Measurements from ENCODE around the gene DTNBP1.

Gene DTNBP1

GRCh38 chr6:15533379-15534026 lies 129.3 kb downstream of the DTNBP1 start:
- DNase-seq (ENCODE audit: low read depth), result no peak

DNA sequence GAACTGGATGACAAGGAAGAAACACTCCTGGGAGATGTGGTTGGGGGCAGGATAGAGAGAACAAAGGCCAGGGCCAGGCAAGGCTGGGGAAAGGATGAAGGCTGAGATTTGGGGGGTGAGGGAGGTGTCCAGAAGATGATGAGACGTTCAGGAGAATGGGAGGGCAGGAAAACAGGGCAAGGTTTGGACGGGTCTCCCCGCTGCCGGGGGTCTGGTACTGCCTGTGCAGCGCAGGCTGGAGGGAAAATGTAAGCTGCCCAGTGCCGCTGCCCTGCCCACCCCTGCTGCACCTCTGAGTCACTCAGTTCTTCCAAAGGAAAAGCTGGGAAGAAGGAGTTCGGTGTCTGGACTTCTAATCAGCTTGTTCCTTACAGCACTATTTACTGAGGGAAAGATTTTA lies 130.9 kb downstream of the DTNBP1 start:
- no peak for DNase-seq (ENCODE audit: low read depth)

- DNase-seq (ENCODE audit: low read depth), result no peak
Observed at GRCh38 chr6:15530411-15530810, 132.4 kb downstream of the DTNBP1 start.

DNA sequence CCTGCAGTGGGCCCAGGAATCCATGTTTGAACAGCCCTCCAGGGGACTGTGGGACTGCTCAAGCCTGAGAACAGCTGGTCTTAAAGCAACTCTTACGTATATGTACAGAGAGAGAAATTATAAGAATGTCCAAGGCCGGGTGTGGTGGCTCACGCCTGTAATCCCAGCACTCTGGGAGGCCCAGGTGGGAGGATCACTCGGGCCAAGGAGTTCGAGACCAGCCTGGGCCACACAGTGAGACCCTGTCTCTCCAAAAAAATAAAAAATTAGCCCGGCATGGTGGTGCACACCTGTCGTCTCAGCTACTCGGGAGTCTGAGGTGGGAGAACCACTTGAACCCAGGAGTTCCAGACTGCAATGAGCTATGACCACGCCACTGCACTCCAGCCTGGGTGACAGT lies 134.0 kb downstream of the DTNBP1 start:
- DNase-seq (ENCODE audit: low read depth), result no peak

DNA sequence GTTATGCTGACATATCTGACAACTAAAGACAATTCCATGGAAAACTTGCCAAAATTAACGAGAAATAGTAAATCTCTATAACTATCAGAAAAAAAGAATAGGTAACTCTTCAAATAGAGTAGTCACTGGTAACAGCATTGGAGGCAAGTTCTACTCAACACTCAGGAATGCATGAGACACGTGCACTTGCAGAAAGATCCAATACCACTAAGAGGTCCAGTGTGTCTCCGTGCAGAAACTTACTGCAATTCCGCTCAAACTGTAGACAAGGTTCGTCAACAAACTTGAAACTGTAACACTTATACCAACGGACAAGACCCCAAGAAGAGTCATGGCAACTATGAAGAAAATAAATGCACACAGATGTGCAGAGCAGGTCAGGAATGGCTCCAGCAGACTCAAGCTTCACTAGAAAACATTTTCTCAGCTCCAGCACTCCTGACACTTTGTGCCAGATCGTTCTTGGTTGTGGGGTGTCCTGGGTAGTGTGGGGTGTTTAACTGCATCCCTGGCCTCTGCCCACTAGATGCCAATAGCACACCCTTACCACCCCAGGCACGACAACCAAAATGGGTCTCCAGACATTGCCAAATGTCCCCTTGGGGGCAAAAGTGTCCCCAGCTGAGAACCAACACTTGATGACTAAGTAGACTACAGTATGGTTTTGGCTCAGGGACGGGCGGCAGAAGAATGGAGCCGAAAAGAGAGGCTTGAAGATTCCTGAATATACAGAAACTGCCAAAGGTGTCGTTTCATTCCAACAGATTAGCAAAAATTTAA lies 134.8 kb downstream of the DTNBP1 start:
- no peak for DNase-seq (ENCODE audit: low read depth)

DNA sequence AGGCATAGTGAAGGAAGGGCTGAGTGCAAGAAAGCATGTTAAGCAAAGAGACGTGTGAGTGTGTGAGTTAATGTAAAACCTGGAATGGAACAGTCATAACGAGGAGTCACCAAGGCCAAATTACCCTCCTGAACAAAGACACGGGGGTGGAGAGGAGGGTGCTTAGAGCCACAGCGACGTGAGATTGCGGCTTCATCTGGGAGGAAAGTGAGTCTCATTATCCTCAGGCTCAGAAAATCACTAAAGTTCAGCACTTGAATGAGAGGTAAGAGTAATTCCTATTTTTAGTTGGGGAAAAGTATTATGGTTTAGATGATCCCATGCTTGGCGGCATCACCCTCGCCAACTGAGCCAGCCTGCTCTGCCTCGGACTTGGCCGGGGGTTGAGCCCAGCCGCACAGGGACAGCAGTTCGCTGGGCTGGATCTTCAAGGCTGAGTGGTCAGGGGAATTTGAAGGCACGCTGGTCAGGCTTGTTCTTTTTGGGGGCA lies 136.6 kb downstream of the DTNBP1 start:
- no peak for DNase-seq (ENCODE audit: low read depth)

- DNase-seq (ENCODE audit: low read depth), result no peak
Observed at GRCh38 chr6:15524861-15525401, 137.9 kb downstream of the DTNBP1 start.

- DNase-seq (ENCODE audit: low read depth), result no peak
Observed at GRCh38 chr6:15523679-15524630, 138.9 kb downstream of the DTNBP1 start.

DNA sequence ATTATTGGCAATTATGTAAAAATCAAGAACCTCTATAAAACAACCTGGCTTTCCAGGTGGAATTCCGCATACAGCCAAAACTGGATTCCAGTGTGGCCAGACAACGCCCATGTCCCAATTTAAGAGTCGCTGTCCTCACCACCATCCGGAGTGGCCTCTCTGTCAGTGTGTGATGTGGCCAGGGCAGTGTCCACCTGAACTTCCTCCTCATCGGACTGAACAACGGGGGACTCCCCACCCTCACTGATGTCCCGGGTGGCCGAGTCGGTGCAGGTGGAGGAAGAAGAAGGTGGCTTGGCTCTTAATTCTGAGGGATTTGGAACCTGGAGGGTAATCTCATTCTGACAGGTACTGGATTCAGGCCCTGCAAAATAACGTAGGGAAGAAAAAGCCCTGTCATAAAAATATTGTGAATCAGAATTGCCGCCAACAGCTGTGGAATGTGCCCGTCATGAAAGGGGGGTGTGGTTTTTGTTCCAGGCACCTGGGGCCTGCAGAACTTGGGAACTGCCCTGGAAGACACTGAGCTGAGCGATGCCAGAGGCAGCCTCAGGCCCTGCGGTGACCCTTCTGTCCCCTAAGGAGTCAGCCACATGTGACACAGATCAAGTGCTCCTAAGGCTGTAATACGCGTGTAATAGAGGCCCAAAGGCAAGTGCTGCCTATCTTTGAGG lies 139.8 kb downstream of the DTNBP1 start:
- no peak for DNase-seq (ENCODE audit: low read depth)

GRCh38 chr6:15522427-15522826 lies 140.4 kb downstream of the DTNBP1 start:
- DNase-seq (ENCODE audit: low read depth), result no peak

DNA sequence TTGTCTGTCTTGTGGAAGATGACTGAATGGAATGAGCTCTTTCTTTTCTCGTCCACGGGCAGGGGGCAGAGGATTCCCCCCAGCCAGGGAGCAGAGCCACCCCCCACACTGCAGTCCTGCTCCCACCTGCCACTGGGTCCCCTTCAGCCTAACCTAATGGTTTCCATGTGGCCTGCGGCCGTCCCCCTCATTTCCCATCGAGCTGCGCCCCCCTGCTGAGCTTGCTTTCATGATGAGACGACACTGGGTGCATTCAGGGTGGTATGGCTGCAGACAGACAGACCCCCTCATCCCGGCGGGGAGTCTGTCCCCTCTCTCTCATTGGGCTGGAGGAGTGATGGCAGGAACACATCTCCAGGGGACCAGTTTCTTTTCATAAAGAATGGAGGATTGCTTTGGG lies 140.8 kb downstream of the DTNBP1 start:
- no peak for DNase-seq (ENCODE audit: low read depth)

DNA sequence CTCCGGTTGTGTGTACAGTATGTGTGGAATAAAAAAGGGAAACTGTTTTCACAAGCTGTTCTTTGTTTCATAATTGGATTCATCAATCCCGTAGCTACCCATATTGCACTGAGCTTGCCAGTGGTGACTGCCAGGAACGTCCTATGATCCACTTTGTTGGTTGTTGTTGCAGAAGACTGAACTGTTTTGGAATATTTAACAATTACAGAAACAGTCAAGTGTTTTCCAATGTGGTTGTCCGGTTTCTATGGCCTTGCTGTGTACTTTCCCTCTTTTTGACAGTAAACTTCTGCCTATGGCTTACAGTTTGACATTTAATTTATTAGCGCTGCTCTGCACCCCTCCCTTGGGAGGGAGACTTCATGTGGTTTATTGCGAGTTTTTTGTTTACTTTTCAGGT lies 141.2 kb downstream of the DTNBP1 start:
- DNase-seq (ENCODE audit: low read depth), result no peak

GRCh38 chr6:15520626-15521203 lies 142.1 kb downstream of the DTNBP1 start:
- no peak for DNase-seq (ENCODE audit: low read depth)

DNA sequence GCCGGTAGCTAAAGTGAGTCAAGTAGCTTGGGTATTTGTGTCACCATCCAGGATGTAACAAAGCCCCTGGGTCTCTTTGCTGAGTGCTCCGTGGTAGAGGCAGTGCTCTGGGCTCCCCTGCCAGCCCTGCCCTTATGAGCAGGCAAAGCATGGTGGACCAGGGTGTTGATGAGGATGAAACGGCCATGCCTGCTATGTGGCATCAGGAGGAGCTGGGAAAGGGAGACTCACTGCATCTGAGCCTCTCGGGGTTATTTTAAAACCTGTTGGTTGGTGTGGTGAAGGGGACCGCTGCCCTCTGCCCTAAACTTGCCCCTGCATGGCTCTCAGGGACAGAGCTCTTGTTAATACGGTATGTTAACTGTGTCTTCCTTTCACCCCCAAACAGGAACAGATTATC lies 143.1 kb downstream of the DTNBP1 start:
- no peak for DNase-seq (ENCODE audit: low read depth)

GRCh38 chr6:15518878-15519277 lies 143.9 kb downstream of the DTNBP1 start:
- DNase-seq (ENCODE audit: low read depth), result no peak

GRCh38 chr6:15518057-15518456 lies 144.8 kb downstream of the DTNBP1 start:
- no peak for DNase-seq (ENCODE audit: low read depth)

- DNase-seq (ENCODE audit: low read depth), result no peak
Observed at GRCh38 chr6:15517600-15517999, 145.2 kb downstream of the DTNBP1 start.

DNA sequence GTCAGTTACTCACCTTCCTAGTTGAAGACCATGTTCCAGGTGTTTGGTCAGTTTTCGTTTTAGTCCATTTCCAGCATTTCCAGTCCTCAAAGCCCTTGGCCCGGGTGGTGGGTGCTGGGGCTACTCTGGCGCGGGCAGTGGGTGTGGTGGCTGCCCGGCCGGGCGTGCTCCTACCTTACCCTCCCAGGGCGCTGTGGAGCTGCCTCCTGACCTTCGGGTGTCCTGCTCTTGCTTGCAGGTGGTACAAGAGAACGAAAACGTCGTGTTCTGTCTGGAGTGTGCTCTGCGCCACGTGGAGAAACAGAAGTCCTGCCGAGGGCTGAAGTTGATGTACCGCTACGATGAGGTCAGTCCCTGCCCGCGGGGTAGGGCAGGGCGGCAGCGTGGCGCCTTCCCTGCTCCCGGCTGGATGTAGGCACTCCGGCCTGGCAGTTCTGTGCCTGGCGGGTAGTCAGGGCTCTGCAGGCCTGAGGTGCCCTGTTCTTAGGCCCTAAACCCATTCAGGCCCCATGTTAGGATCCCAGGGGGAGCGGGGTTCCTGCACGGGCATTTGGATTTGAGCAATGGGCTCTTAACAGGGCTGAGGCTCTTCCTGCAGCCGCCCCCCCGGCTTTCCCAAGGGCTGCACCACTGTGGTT lies 145.8 kb downstream of the DTNBP1 start:
- DNase-seq (ENCODE audit: low read depth), result no peak

DNA sequence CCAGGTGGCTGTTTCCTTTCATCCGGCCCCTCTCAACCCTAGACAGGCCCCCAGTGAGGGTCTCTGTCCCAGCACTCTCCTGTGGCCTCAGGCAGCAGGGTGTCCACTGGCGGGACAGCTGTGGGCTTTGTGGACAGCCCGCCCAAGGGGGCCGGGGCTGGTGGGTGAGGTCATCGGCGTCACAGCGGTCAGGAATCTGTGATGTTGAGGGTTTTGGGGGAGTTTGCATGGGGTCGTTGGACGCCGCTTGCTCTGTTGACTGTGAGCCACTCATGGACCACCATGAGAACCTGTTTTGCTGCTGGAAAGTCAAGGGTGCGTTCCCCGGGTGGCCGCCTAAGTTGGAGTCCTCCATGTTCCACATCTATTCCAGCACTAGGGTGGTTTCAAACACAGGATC lies 146.4 kb downstream of the DTNBP1 start:
- no peak for DNase-seq (ENCODE audit: low read depth)

DNA sequence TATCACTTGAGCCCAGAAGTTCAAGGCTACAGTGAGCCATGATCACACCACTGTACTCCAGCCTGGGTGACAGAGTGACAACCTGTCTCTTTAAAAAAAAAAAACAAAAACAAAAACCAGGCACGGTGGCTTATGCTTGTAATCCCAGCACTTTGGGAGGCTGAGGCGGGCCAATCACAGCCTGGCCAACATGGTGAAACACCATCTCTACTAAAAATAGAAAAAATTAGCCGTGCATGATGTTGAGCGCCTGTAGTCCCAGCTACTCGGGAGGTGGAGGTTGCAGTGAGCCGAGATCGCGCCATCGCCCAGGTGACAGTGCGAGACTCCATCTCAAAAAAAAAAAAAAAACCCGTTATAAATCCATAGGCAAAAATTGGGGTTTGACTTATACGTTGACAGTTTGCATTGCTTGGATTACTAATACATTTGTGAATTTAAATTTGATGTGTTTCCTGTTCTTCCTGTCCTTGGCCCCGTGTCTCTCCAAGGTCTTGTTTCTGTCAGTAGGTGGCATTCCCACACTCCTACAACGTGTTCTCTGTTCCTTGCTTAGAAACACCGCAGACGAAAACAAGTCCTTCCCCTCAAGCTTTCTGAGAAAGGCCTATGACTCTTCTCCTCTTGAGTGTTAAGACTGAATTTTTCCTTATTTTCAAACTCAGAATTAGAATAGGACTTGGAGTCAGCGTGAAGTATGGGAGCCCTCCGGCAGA lies 147.0 kb downstream of the DTNBP1 start:
- DNase-seq (ENCODE audit: low read depth), result no peak

Measured in HS-5 (cell line).